Measurements from ENCODE around the gene HS1BP3. TPM values are rescaled to one million over a fixed set of nuclear protein-coding genes. Genes with fewer than 3 reads are reported as not detected.

HS1BP3 gene
- total and polyA plus RNA-seq, 8 donors = 9.5 to 16.8 (median 10.8) TPM

GRCh38 chr2:20616341-20616871 is 34.5 kb downstream of the HS1BP3 start:
- intact Hi-C loops (cut with DNase I) = no loop called here
- 90 to 97% methylated on average over 4 of the region's 4 CpGs for WGBS, 2 donors
- DNase-seq (peak in 2 of 6 donors; percentile 27 to 41), ATAC-seq (no peak), FAIRE-seq (no peak)
- Histone ChIP-seq H3K4me1 (peaks cover 5 to 21% (median 8%) of the 10 kb centered on the region in 3 donors), H3K4me3 (no peak overlapping the region), H3K9me3 (no peaks in the 10 kb centered on the region), H3K27ac (peak overlapping the region; percentile 28 to 89 (median 74)), H3K36me3 (peaks cover 0 to 6% (median 0%) of the 10 kb centered on the region in 3 donors), H3K27me3 (no peaks in the 10 kb centered on the region)
- TF ChIP-seq, protein P1, sequence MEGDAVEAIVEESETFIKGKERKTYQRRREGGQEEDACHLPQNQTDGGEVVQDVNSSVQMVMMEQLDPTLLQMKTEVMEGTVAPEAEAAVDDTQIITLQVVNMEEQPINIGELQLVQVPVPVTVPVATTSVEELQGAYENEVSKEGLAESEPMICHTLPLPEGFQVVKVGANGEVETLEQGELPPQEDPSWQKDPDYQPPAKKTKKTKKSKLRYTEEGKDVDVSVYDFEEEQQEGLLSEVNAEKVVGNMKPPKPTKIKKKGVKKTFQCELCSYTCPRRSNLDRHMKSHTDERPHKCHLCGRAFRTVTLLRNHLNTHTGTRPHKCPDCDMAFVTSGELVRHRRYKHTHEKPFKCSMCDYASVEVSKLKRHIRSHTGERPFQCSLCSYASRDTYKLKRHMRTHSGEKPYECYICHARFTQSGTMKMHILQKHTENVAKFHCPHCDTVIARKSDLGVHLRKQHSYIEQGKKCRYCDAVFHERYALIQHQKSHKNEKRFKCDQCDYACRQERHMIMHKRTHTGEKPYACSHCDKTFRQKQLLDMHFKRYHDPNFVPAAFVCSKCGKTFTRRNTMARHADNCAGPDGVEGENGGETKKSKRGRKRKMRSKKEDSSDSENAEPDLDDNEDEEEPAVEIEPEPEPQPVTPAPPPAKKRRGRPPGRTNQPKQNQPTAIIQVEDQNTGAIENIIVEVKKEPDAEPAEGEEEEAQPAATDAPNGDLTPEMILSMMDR (IDR thresholded peaks at IDR 0.05) = no peak

- ATAC-seq (no peak), DNase-seq (peak in 2 of 6 donors; percentile 33 to 47), FAIRE-seq (no peak)
- Histone ChIP-seq H3K27ac (peak overlapping the region; percentile 28 to 89 (median 74)), H3K4me1 (peaks cover 5 to 21% (median 8%) of the 10 kb centered on the region in 3 donors), H3K9me3 (no peaks in the 10 kb centered on the region), H3K4me3 (no peak overlapping the region), H3K27me3 (no peaks in the 10 kb centered on the region), H3K36me3 (no peaks in the 10 kb centered on the region)
- intact Hi-C loops (cut with DNase I) = no loop called here
- 77 to 79% methylated on average over 9 of the region's 9 CpGs for WGBS, 2 donors
- TF ChIP-seq, protein P1 (IDR thresholded peaks at IDR 0.05) = no peak
Measured at GRCh38 chr2:20615466-20616241, 35.2 kb downstream of the HS1BP3 start.

- ATAC-seq (peak in 1 of 4 donors; percentile 7), DNase-seq (peak in 2 of 6 donors; percentile 41 to 46), FAIRE-seq (no peak)
- Histone ChIP-seq H3K4me1 (peaks cover 5 to 21% (median 8%) of the 10 kb centered on the region in 3 donors), H3K36me3 (no peaks in the 10 kb centered on the region), H3K4me3 (no peak overlapping the region), H3K27ac (peak overlapping the region; percentile 9 to 89 (median 74)), H3K27me3 (no peaks in the 10 kb centered on the region), H3K9me3 (no peaks in the 10 kb centered on the region)
- TF ChIP-seq, protein P1 (IDR thresholded peaks at IDR 0.05) = no peak
- WGBS, 2 donors = 79 to 80% methylated on average over 6 of the region's 6 CpGs
- intact Hi-C loops (cut with DNase I) = no loop called here
Measured at GRCh38 chr2:20615068-20615465, 35.8 kb downstream of the HS1BP3 start.

DNA sequence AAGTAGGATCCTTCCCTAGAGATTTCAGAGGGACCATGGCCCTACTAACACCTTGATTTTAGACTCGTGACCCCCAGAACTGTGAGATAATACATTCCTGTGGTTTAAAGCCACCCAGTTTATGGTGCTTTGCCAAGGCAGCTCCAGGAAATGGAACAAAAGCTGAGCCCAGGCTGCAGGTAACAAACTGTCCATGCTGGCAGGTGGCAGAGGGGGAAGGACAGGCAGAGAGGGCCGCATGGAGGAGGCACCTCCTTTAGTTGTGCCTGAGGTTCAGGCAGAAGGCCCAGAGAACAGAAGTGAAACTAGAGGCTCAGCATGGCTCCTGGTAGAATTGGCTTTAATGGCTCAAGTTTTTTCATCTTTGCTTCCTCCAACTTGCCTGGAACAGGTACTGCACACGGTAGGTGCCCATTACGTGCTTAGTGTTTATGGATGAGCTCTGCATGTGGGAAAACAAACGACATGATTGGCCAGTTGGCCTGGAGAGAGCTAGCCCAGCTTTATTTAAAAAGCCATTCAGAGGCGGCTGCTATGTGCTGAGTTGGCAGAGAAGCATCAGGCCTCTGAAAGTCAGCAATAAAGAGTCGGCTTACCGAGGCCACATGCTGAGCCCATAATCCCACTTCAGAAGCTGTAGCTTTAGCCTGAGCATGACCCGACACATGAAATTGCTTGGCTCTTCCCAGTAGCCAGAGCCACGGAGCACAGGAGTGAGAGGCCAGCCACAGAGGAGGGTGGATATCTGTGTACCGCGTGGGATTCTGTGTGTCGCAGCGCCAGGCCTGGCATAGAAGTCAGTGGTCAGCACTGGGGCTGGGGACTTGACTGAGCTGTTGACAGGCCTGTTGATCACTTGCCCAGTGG is 36.5 kb downstream of the HS1BP3 start:
- peak in 3 of 4 donors; percentile 5 to 21 (median 9) for ATAC-seq
- peak in 3 of 6 donors; percentile 44 to 62 (median 57) for DNase-seq
- FAIRE-seq = no peak
- no peaks in the 10 kb centered on the region for H3K9me3 ChIP-seq
- H3K27ac ChIP-seq = peak overlapping the region; percentile 9 to 89 (median 74)
- H3K4me3 ChIP-seq = no peak overlapping the region
- no peaks in the 10 kb centered on the region for H3K36me3 ChIP-seq
- TF ChIP-seq, protein P1 (IDR thresholded peaks at IDR 0.05) = no peak
- intact Hi-C loops (cut with DNase I) = no loop called here
- peaks cover 5 to 21% (median 8%) of the 10 kb centered on the region in 3 donors for H3K4me1 ChIP-seq
- 59 to 61% methylated on average over 14 of the region's 14 CpGs for WGBS, 2 donors
- H3K27me3 ChIP-seq = no peaks in the 10 kb centered on the region

Measured in pancreas (tissue), 10 donors.